GM23338 (cell line): ENCODE data around the gene MT4. TPM values are rescaled to one million over a fixed set of nuclear protein-coding genes. Genes with fewer than 3 reads are reported as not detected.

ENCODE experiments used
- ATAC-seq: fragments of 200-7000 bp; cut with Tn5 transposase; 3 replicates; pipeline ENCODE4 v1.9.1; 2020
- DNase-seq: peaks from one replicate; pipeline ENCODE4 v3.0.0-alpha.2; 2015; ENCODE audit warnings: low spot score
- H2AFZ ChIP-seq: fragments of 200-600 bp; sonication (generic); 2 replicates; pipeline ENCODE4 v1.8.0; 2016; ENCODE audit warnings: antibody characterized with exemption, mild to moderate bottlenecking, moderate library complexity
- H3F3A ChIP-seq: fragments of 200-600 bp; sonication (generic); replicated peaks from 2 replicates; pipeline ENCODE4 v1.8.0; 2017; ENCODE audit warnings: antibody characterized with exemption, mixed run types, low read depth
- H3K27ac ChIP-seq: fragments of 200-600 bp; sonication (generic); 2 replicates; pipeline ENCODE4 v1.6.1; 2016; ENCODE audit warnings: low read depth
- H3K27me3 ChIP-seq: fragments of 200-600 bp; sonication (generic); 2 replicates; pipeline ENCODE4 v1.8.0; 2016; ENCODE audit warnings: mild to moderate bottlenecking, mixed run types, moderate library complexity; ENCODE audit not compliant: insufficient read depth
- H3K36me3 ChIP-seq: fragments of 200-600 bp; sonication (generic); 2 replicates; pipeline ENCODE4 v1.8.0; 2016; ENCODE audit warnings: mild to moderate bottlenecking; ENCODE audit not compliant: insufficient read depth
- H3K4me1 ChIP-seq: fragments of 200-600 bp; sonication (generic); 2 replicates; pipeline ENCODE4 v1.8.0; 2016; ENCODE audit warnings: mild to moderate bottlenecking, moderate library complexity; ENCODE audit not compliant: insufficient read depth
- H3K4me2 ChIP-seq: fragments of 200-600 bp; sonication (generic); 2 replicates; pipeline ENCODE4 v1.7.1; 2017; ENCODE audit warnings: mixed run types
- H3K4me3 ChIP-seq: fragments of 200-600 bp; sonication (generic); 2 replicates; pipeline ENCODE4 v1.6.1; 2016; ENCODE audit warnings: mixed run types
- H3K79me2 ChIP-seq: fragments of 200-600 bp; sonication (generic); replicated peaks from 2 replicates; pipeline ENCODE4 v1.8.0; 2017; ENCODE audit warnings: mild to moderate bottlenecking; ENCODE audit not compliant: insufficient read depth
- H3K9me2 ChIP-seq: fragments of 200-600 bp; sonication (generic); 2 replicates; pipeline ENCODE4 v1.8.0; 2017; ENCODE audit not compliant: insufficient read depth
- H4K20me1 ChIP-seq: fragments of 200-600 bp; sonication (generic); replicated peaks from 2 replicates; pipeline ENCODE4 v1.8.0; 2017; ENCODE audit warnings: mild to moderate bottlenecking; ENCODE audit not compliant: insufficient read depth
- H3K27ac Mint-ChIP-seq: 2 replicates; pipeline ENCODE4 v1.8.0; 2020; ENCODE audit warnings: inconsistent platforms, mild to moderate bottlenecking, moderate library complexity, mixed read lengths
- H3K27me3 Mint-ChIP-seq: 3 replicates; pipeline ENCODE4 v1.8.0; 2022; ENCODE audit warnings: low read depth, mild to moderate bottlenecking, moderate library complexity, mixed read lengths, inconsistent platforms; ENCODE audit not compliant: insufficient read depth, poor library complexity
- H3K36me3 Mint-ChIP-seq: 3 replicates; pipeline ENCODE4 v1.8.0; 2021; ENCODE audit warnings: low read depth, mild to moderate bottlenecking, inconsistent platforms, moderate library complexity, mixed read lengths
- H3K4me1 Mint-ChIP-seq: 3 replicates; pipeline ENCODE4 v1.8.0; 2020; ENCODE audit warnings: mild to moderate bottlenecking, inconsistent platforms, mixed read lengths
- H3K4me3 Mint-ChIP-seq: 3 replicates; pipeline ENCODE4 v1.8.0; 2021; ENCODE audit warnings: moderate library complexity, mild to moderate bottlenecking, inconsistent platforms, mixed read lengths
- H3K9me3 Mint-ChIP-seq: 3 replicates; pipeline ENCODE4 v1.8.0; 2020; ENCODE audit warnings: moderate library complexity, mild to moderate bottlenecking, inconsistent platforms, mixed read lengths
- CTCF ChIP-seq, 2 experiments: fragments of 200-600 bp in 1 of 2; sonication (generic) in 1 of 2; conservative IDR thresholded peaks; 2 replicates each; pipeline versions ENCODE4 v1.5.1 to v1.6.1; 2016 to 2017; ENCODE audit warnings: antibody characterized with exemption in 2 of 2, low read depth in 2 of 2, mild to moderate bottlenecking in 2 of 2, moderate library complexity in 1 of 2
- ETS1 ChIP-seq: IDR thresholded peaks from 2 replicates; pipeline ENCODE4 v1.6.1; 2016; ENCODE audit warnings: antibody characterized with exemption
- EZH2 ChIP-seq: fragments of 200-600 bp; sonication (generic); IDR thresholded peaks from one replicate; pipeline ENCODE4 v1.8.0; 2017; ENCODE audit warnings: antibody characterized with exemption, mild to moderate bottlenecking, low read depth; ENCODE audit not compliant: unreplicated experiment
- NANOG ChIP-seq: IDR thresholded peaks from 2 replicates; pipeline ENCODE4 v1.6.1; 2016; ENCODE audit warnings: antibody characterized with exemption, borderline replicate concordance
- POLR2AphosphoS5 ChIP-seq: IDR thresholded peaks from 2 replicates; pipeline ENCODE4 v1.6.1; 2016; ENCODE audit warnings: antibody characterized with exemption, low read depth
- STAT1 ChIP-seq: IDR thresholded peaks from one replicate; pipeline ENCODE4 v1.6.1; 2016; ENCODE audit warnings: antibody characterized with exemption; ENCODE audit not compliant: unreplicated experiment
- ZNF114 ChIP-seq: fragments of 250-450 bp; sonication (Bioruptor Pico); IDR thresholded peaks from 2 replicates; pipeline ENCODE4 v1.5.0; 2020; ENCODE audit warnings: mild to moderate bottlenecking, moderate library complexity
- ZNF462 ChIP-seq: fragments of 250-450 bp; sonication (Bioruptor Pico); IDR thresholded peaks from 2 replicates; pipeline ENCODE4 v1.5.0; 2020; ENCODE audit warnings: mild to moderate bottlenecking, moderate library complexity
- polyA plus RNA-seq: library from polyadenylated mRNA; unstranded; fragments of >200 nt; fragmentation: Nextera tagmentation; extraction: Ambion mirVana; gene quantifications from 2 replicates; pipeline ENCODE4 v1.2.1, GENCODE V29; 2016
- total RNA-seq: library from RNA; depleted of rRNA; stranded (reverse); fragments of >200 nt; shearing (Covaris generic); gene quantifications from 2 replicates; pipeline ENCODE4 v1.2.3, GENCODE V29; 2014

The MT4 gene
- total and polyA plus RNA-seq, 2 experiments from 2014 or later = not detected

GRCh38 chr16:56588781-56589140 lies 23.9 kb downstream of the MT4 start:
- no peak for DNase-seq
- peak; percentile 13; the same call in 2 of the 3 replicates for ATAC-seq
- Mint-ChIP-seq H3K9me3 (no peaks in the 10 kb centered on the region), H3K27ac (no peak overlapping the region), H3K4me1 (peaks cover 10% of the 10 kb centered on the region), H3K27me3 (peaks cover 58% of the 10 kb centered on the region), H3K4me3 (peak overlapping the region; percentile 74), H3K36me3 (no peaks in the 10 kb centered on the region)
- peak overlapping the region; percentile 96 for H3K4me2 ChIP-seq
- H3K9me2 ChIP-seq = no peaks in the 10 kb centered on the region
- H3K36me3 ChIP-seq = no peaks in the 10 kb centered on the region
- peaks cover 71% of the 10 kb centered on the region for H3K27me3 ChIP-seq
- H3K79me2 ChIP-seq = no peaks in the 10 kb centered on the region
- H4K20me1 ChIP-seq = no peaks in the 10 kb centered on the region
- no peaks in the 10 kb centered on the region for H3F3A ChIP-seq
- no peak overlapping the region for H2AFZ ChIP-seq
- TF ChIP-seq ZNF114 (CRISPR knock-in tag) (no peak), NANOG (no peak), ETS1 (no peak), POLR2AphosphoS5 (no peak), EZH2 (peak; percentile 15), CTCF (conservative IDR thresholded peaks at IDR 0.05; ENCODE audit: low read depth in 2 of 2) (no peak), STAT1 (no peak), ZNF462 (CRISPR knock-in tag) (no peak)
- peak overlapping the region; percentile 71 for H3K4me3 ChIP-seq
- no peaks in the 10 kb centered on the region for H3K4me1 ChIP-seq
- H3K27ac ChIP-seq = no peak overlapping the region
